Mesothelial cell of epicardium (in vitro differentiated cells): Measurements from ENCODE around the gene CRY1. TPM values are rescaled to one million over a fixed set of nuclear protein-coding genes. Genes with fewer than 3 reads are reported as not detected.
"Not testable (repeated sequence)": the region's sequence is repeated elsewhere in the genome, so short reads cannot be mapped to it uniquely, and the experiment has no call there.

ENCODE experiments used
- DNase-seq, 2 experiments: peaks; one replicate each; pipeline ENCODE4 v3.0.0; 2021; ENCODE audit warnings: low spot score in 2 of 2; ENCODE audit not compliant: unreplicated experiment in 2 of 2
- H3K27ac Mint-ChIP-seq: 2 replicates; pipeline ENCODE4 v1.8.0; 2021; ENCODE audit warnings: mixed read lengths
- H3K27me3 Mint-ChIP-seq: 2 replicates; pipeline ENCODE4 v1.8.0; 2021; ENCODE audit warnings: low read depth, mixed read lengths
- H3K36me3 Mint-ChIP-seq: 2 replicates; pipeline ENCODE4 v1.8.0; 2021; ENCODE audit warnings: mixed read lengths
- H3K4me1 Mint-ChIP-seq: 2 replicates; pipeline ENCODE4 v1.8.0; 2021; ENCODE audit warnings: mixed read lengths
- H3K4me3 Mint-ChIP-seq: 2 replicates; pipeline ENCODE4 v1.8.0; 2021; ENCODE audit warnings: mild to moderate bottlenecking, moderate library complexity, mixed read lengths
- H3K9me3 Mint-ChIP-seq: 2 replicates; pipeline ENCODE4 v1.8.0; 2021; ENCODE audit warnings: mixed read lengths
- CTCF ChIP-seq: fragments of 200-600 bp; sonication (generic); IDR thresholded peaks from one replicate; pipeline ENCODE4 v1.5.0; 2021; ENCODE audit warnings: antibody characterized with exemption; ENCODE audit not compliant: unreplicated experiment
- total RNA-seq: library from RNA; stranded (reverse); gene quantifications from 3 replicates; pipeline ENCODE4 v1.2.1, GENCODE V29; 2021

Gene CRY1
- total RNA-seq, 1 donor from 2014 or later, result 26.5 TPM

GRCh38 chr12:107012736-107013425, 80.5 kb downstream of the CRY1 start:
- Mint-ChIP-seq H3K4me3 (no peak overlapping the region), H3K27ac (no peak overlapping the region), H3K36me3 (peaks cover 24% of the 10 kb centered on the region), H3K9me3 (peaks cover 17% of the 10 kb centered on the region), H3K4me1 (peaks cover 5% of the 10 kb centered on the region), H3K27me3 (no peaks in the 10 kb centered on the region)
- TF ChIP-seq CTCF, result no peak
- no peak for DNase-seq

GRCh38 chr12:107011519-107011918, 81.8 kb downstream of the CRY1 start:
- no peak for DNase-seq
- Mint-ChIP-seq H3K4me3 (no peak overlapping the region), H3K27ac (no peak overlapping the region), H3K36me3 (peaks cover 22% of the 10 kb centered on the region), H3K27me3 (no peaks in the 10 kb centered on the region), H3K9me3 (peaks cover 17% of the 10 kb centered on the region), H3K4me1 (peaks cover 5% of the 10 kb centered on the region)
- TF ChIP-seq CTCF, result no peak

GRCh38 chr12:107007411-107007810, 85.9 kb downstream of the CRY1 start:
- Mint-ChIP-seq H3K4me3 (no peak overlapping the region), H3K27me3 (no peaks in the 10 kb centered on the region), H3K36me3 (peaks cover 25% of the 10 kb centered on the region), H3K9me3 (peaks cover 19% of the 10 kb centered on the region), H3K27ac (no peak overlapping the region), H3K4me1 (peaks cover 3% of the 10 kb centered on the region)
- no peak for TF ChIP-seq CTCF
- DNase-seq, result no peak

GRCh38 chr12:107002665-107003064, 90.7 kb downstream of the CRY1 start:
- H3K36me3 Mint-ChIP-seq, result peaks cover 17% of the 10 kb centered on the region
- not testable (repeated sequence) for H3K27ac Mint-ChIP-seq, H3K4me3 Mint-ChIP-seq, H3K9me3 Mint-ChIP-seq, H3K27me3 Mint-ChIP-seq, DNase-seq, H3K4me1 Mint-ChIP-seq

GRCh38 chr12:106999446-106999845, 93.9 kb downstream of the CRY1 start:
- Mint-ChIP-seq H3K9me3 (peaks cover 10% of the 10 kb centered on the region), H3K4me3 (no peak overlapping the region), H3K36me3 (peaks cover 30% of the 10 kb centered on the region), H3K27me3 (no peaks in the 10 kb centered on the region), H3K27ac (no peak overlapping the region), H3K4me1 (peaks cover 8% of the 10 kb centered on the region)
- no peak for DNase-seq
- TF ChIP-seq CTCF, result no peak

- H3K27me3 Mint-ChIP-seq, result no peaks in the 10 kb centered on the region
- peaks cover 11% of the 10 kb centered on the region for H3K4me1 Mint-ChIP-seq
- H3K9me3 Mint-ChIP-seq, result peaks cover 10% of the 10 kb centered on the region
- DNase-seq, result no peak
- H3K4me3 Mint-ChIP-seq, result no peak overlapping the region
- peaks cover 29% of the 10 kb centered on the region for H3K36me3 Mint-ChIP-seq
- H3K27ac Mint-ChIP-seq, result no peak overlapping the region
- no peak for TF ChIP-seq CTCF
Measured at GRCh38 chr12:106997916-106998315, 95.4 kb downstream of the CRY1 start.

- not testable (repeated sequence) for H3K4me3 Mint-ChIP-seq, H3K9me3 Mint-ChIP-seq, H3K27ac Mint-ChIP-seq, H3K27me3 Mint-ChIP-seq, DNase-seq
- H3K36me3 Mint-ChIP-seq, result peaks cover 19% of the 10 kb centered on the region
- H3K4me1 Mint-ChIP-seq, result peaks cover 11% of the 10 kb centered on the region
Measured at GRCh38 chr12:106996102-106996501, 97.2 kb downstream of the CRY1 start.
